HG03457 (cell line): Measurements from ENCODE around the gene UTS2B.

Experiments
- ATAC-seq: cut with Tn5 transposase; IDR thresholded peaks from one replicate; pipeline ENCODE4 v1.9.1; 2021; ENCODE audit warnings: moderate number of reproducible peaks; ENCODE audit not compliant: unreplicated experiment

Gene UTS2B

GRCh38 chr3:191353022-191353777 lies 22.9 kb upstream of the UTS2B start:
- no peak for ATAC-seq

- ATAC-seq: no peak
These were observed 21.7 kb upstream of the UTS2B start for GRCh38 chr3:191352014-191352413.

- ATAC-seq: no peak
These were observed 20.2 kb upstream of the UTS2B start for GRCh38 chr3:191350396-191351090.

- no peak for ATAC-seq
These were observed 17.8 kb upstream of the UTS2B start for GRCh38 chr3:191348098-191348497.

GRCh38 chr3:191347228-191347627 lies 16.9 kb upstream of the UTS2B start:
- no peak for ATAC-seq

- no peak for ATAC-seq
These were observed 15.0 kb upstream of the UTS2B start for GRCh38 chr3:191345334-191345733.

- ATAC-seq: no peak
These were observed 13.6 kb upstream of the UTS2B start for GRCh38 chr3:191343913-191344312.

- ATAC-seq: no peak
These were observed 12.8 kb upstream of the UTS2B start for GRCh38 chr3:191343115-191343514.

GRCh38 chr3:191342411-191342810 lies 12.1 kb upstream of the UTS2B start:
- ATAC-seq: no peak

- no peak for ATAC-seq
These were observed 11.7 kb upstream of the UTS2B start for GRCh38 chr3:191342006-191342405.

GRCh38 chr3:191340966-191341365 lies 10.6 kb upstream of the UTS2B start:
- ATAC-seq: peak; percentile 39

GRCh38 chr3:191340351-191340750 lies 10.0 kb upstream of the UTS2B start:
- ATAC-seq: no peak

GRCh38 chr3:191339316-191339917 lies 9.1 kb upstream of the UTS2B start:
- no peak for ATAC-seq

- no peak for ATAC-seq
These were observed 7.8 kb upstream of the UTS2B start for GRCh38 chr3:191338177-191338488.

GRCh38 chr3:191336833-191337232 lies 6.5 kb upstream of the UTS2B start:
- ATAC-seq: no peak

- ATAC-seq: no peak
These were observed 4.1 kb upstream of the UTS2B start for GRCh38 chr3:191334346-191334893.

GRCh38 chr3:191333298-191333880 lies 3.1 kb upstream of the UTS2B start:
- no peak for ATAC-seq

- no peak for ATAC-seq
These were observed 1.1 kb upstream of the UTS2B start for GRCh38 chr3:191331388-191331787.

- no peak for ATAC-seq
These were observed 263 bp upstream of the UTS2B start for GRCh38 chr3:191330530-191331048.

GRCh38 chr3:191328962-191329653 lies 1.2 kb downstream of the UTS2B start, which contains the start of gene CCDC50:
TSS of gene CCDC50 (plus strand) at chr3:191329394. CDS start at chr3:191329675, 281 bp downstream.
- peak; percentile 66 for ATAC-seq
